Gastroesophageal sphincter (tissue), 4 donors: ENCODE results near the gene NCKAP5. TPM values are rescaled to one million over a fixed set of nuclear protein-coding genes. Genes with fewer than 3 reads are reported as not detected.

ENCODE experiments used
- ATAC-seq: fragments of 150-250 bp; one replicate; pipeline ENCODE4 v1.9.1; 2016; ENCODE audit warnings: mild to moderate bottlenecking, moderate library complexity
- H3K27ac ChIP-seq, 4 donors: fragments of 200-600 bp; sonication (generic) in 3 of 4; 1 replicate in 3 of 4; 2 replicates in 1 of 4; pipeline ENCODE4 v1.5.1; 2016 to 2019
- H3K27me3 ChIP-seq: fragments of 200-600 bp; sonication (generic); one replicate; pipeline ENCODE4 v1.5.1; 2019
- H3K36me3 ChIP-seq, 2 donors: fragments of 200-600 bp; sonication (generic); one replicate each; pipeline ENCODE4 v1.5.1; 2019; ENCODE audit warnings: control low read depth in 1 of 2
- H3K4me1 ChIP-seq, 3 donors: fragments of 200-600 bp; sonication (generic); 1 replicate in 2 of 3; 2 replicates in 1 of 3; pipeline ENCODE4 v1.5.1; 2016 to 2019; ENCODE audit warnings: control low read depth in 2 of 3
- H3K4me3 ChIP-seq, 2 donors: fragments of 200-600 bp; sonication (generic); one replicate each; pipeline ENCODE4 v1.5.1; 2019; ENCODE audit warnings: mild to moderate bottlenecking in 1 of 2, moderate library complexity in 1 of 2
- H3K9me3 ChIP-seq, 3 donors: fragments of 200-600 bp; sonication (generic); one replicate each; pipeline ENCODE4 v1.5.1; 2017 to 2019; ENCODE audit warnings: control low read depth in 2 of 3
- EP300 ChIP-seq: sonication (generic); formaldehyde crosslinking; IDR thresholded peaks from one replicate; pipeline ENCODE4 v1.6.1; 2017; ENCODE audit warnings: antibody characterized with exemption, mild to moderate bottlenecking
- POLR2A ChIP-seq, 2 donors: fragments of 450-650 bp; IDR thresholded peaks; one replicate each; pipeline ENCODE4 v1.6.1; 2017; ENCODE audit warnings: antibody characterized with exemption in 2 of 2, mild to moderate bottlenecking in 2 of 2, moderate library complexity in 1 of 2
- POLR2AphosphoS5 ChIP-seq: sonication (generic); formaldehyde crosslinking; IDR thresholded peaks from one replicate; pipeline ENCODE4 v1.6.1; 2017; ENCODE audit warnings: antibody characterized with exemption
- WGBS, 2 donors: methylation state at CpG; one replicate each; pipeline ENCODE4 v1.1.5; 2018; ENCODE audit warnings: low coverage in 1 of 2; 5-methylcytosine and 5-hydroxymethylcytosine counted together
- total RNA-seq, 4 donors: library from RNA; depleted of rRNA; stranded (reverse); fragments of >200 nt; gene quantifications; one replicate each; pipeline ENCODE4 v1.1.0, GENCODE V29; 2016
- TF ChIP-seq, protein P1 (sequence below), 4 experiments: fragments of 200-600 bp in 2 of 4; fragments of 450-650 bp in 2 of 4; sonication (generic) in 1 of 4; IDR thresholded peaks; one replicate each; pipeline ENCODE4 v1.5.1; 2017 to 2019; ENCODE audit warnings: antibody characterized with exemption in 4 of 4, mild to moderate bottlenecking in 2 of 4, moderate library complexity in 2 of 4

The NCKAP5 gene
- total RNA-seq, result under 1 TPM; 0.16 to 0.57 (median 0.33) TPM

DNA sequence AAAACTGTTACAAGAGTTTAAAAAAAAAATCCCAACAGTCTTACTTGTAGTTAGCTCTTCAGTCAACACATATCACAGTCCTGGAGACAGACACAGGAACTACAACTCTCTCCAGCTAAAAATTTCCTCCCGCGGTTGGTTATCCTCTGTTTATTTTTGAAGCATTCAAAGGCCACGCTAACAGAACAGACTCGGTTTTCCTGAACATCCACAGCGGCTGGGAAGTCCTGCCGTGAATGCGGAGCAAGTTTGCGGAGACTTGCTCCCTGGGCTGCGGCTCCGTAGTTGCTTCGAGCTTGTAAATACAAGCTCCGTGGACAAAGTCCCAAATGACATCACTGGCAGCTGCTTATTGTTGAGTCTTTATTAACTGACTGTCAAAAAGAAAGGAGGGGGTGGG, at the start of gene NCKAP5:
Gene NCKAP5 (minus strand): TSS at position 292 of the 400 bp plus-strand sequence. CDS start 50,937 bp downstream, outside the sequence.
- no peak for TF ChIP-seq EP300
- TF ChIP-seq, protein P1, sequence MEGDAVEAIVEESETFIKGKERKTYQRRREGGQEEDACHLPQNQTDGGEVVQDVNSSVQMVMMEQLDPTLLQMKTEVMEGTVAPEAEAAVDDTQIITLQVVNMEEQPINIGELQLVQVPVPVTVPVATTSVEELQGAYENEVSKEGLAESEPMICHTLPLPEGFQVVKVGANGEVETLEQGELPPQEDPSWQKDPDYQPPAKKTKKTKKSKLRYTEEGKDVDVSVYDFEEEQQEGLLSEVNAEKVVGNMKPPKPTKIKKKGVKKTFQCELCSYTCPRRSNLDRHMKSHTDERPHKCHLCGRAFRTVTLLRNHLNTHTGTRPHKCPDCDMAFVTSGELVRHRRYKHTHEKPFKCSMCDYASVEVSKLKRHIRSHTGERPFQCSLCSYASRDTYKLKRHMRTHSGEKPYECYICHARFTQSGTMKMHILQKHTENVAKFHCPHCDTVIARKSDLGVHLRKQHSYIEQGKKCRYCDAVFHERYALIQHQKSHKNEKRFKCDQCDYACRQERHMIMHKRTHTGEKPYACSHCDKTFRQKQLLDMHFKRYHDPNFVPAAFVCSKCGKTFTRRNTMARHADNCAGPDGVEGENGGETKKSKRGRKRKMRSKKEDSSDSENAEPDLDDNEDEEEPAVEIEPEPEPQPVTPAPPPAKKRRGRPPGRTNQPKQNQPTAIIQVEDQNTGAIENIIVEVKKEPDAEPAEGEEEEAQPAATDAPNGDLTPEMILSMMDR (IDR thresholded peaks at IDR 0.05), result peak in 1 of 4 experiments; percentile 23
- peak within 1 kb of the TSS in 2 of 4 donors; percentile 35 to 40 for H3K27ac ChIP-seq
- H3K4me1 ChIP-seq, result peaks cover 0 to 11% (median 0%) of the 10 kb centered on the region in 3 donors
- H3K27me3 ChIP-seq, result peaks cover 6% of the 10 kb centered on the region
- ATAC-seq, result no peak
- H3K4me3 ChIP-seq, result peak within 1 kb of the TSS in 1 of 2 donors; percentile 36
- WGBS, 2 donors, result 2 to 10% methylated on average over 6 to 12 of the region's 12 CpGs
- H3K9me3 ChIP-seq, result no peaks in the 10 kb centered on the region
- no peaks in the 10 kb centered on the region for H3K36me3 ChIP-seq

DNA sequence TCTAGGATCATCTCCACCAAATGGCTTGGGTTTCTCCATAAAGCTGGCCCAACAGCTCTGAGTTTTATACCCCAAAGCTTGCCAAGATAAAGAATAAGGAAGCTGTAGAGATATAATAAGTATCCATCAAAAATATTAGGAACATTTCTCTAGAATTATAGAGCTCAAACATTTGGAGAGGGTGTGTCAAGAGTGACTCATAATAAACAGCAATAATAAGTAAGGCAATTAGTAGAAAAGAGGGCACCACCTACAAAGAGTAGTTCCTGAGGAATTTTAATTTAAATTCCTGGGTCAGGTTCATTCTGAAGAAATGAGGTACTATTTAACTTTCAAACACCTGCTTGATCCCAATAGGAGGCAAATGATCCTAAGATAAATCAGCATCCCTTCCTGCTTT, 41.4 kb upstream of the NCKAP5 start:
- Histone ChIP-seq H3K9me3 (no peaks in the 10 kb centered on the region), H3K4me1 (no peaks in the 10 kb centered on the region), H3K27ac (no peak overlapping the region), H3K4me3 (no peak overlapping the region), H3K27me3 (no peaks in the 10 kb centered on the region), H3K36me3 (no peaks in the 10 kb centered on the region)
- no peak for ATAC-seq
- TF ChIP-seq POLR2AphosphoS5 (no peak), EP300 (no peak), POLR2A (IDR thresholded peaks at IDR 0.05) (no peak)
- TF ChIP-seq, protein P1 (IDR thresholded peaks at IDR 0.05), result no peak

DNA sequence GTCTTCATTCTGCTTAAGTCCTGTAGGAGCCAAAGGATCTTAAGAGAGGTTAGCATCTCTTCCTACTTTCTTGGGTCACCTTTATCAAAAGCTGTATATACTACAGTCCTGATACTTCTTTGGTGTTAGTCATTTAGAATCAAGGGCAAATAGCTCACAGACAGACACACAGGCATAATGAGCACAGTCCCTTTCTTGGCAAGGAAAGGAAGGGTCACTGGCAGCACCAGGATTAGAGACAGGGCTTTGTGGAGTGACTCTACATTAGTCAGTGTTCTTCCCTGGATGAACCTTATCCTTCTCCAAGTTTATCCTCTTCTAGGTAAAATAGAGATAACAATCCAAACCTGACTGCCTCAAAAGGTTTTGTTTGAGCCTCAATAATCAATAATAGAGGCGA, 40.0 kb upstream of the NCKAP5 start:
- H3K4me3 ChIP-seq, result no peak overlapping the region
- no peak for ATAC-seq
- 88 to 100% methylated on average over 1 of the region's 1 CpG for WGBS, 2 donors

DNA sequence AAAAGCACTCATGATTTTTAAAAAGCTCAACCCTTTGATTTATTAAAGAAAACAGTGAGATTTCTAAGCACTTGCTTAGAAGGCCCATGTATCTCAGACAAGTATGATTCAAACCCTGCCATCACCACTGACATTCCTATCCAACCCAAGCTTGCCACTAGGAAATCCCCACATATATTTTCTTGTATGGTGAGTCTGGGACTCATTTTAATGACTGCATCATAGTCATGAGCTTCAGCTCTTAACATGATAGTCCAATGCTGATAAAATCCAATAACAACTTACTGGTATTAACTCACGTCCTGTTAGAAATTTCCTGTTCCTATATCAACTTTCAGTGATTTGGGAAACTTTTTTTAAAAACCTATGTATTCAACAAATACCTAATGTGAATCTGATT, 39.4 kb upstream of the NCKAP5 start:
- no peak for ATAC-seq
- 82 to 92% methylated on average over 1 of the region's 1 CpG for WGBS, 2 donors

More for the DNA sequence above, 40.0 kb upstream of the NCKAP5 start:
- Histone ChIP-seq H3K27me3 (no peaks in the 10 kb centered on the region), H3K27ac (no peak overlapping the region), H3K4me1 (no peaks in the 10 kb centered on the region), H3K9me3 (no peaks in the 10 kb centered on the region), H3K36me3 (no peaks in the 10 kb centered on the region)
- TF ChIP-seq, protein P1 (IDR thresholded peaks at IDR 0.05), result no peak
- TF ChIP-seq POLR2A (IDR thresholded peaks at IDR 0.05), result no peak
- TF ChIP-seq POLR2AphosphoS5, result no peak
- TF ChIP-seq EP300, result no peak

DNA sequence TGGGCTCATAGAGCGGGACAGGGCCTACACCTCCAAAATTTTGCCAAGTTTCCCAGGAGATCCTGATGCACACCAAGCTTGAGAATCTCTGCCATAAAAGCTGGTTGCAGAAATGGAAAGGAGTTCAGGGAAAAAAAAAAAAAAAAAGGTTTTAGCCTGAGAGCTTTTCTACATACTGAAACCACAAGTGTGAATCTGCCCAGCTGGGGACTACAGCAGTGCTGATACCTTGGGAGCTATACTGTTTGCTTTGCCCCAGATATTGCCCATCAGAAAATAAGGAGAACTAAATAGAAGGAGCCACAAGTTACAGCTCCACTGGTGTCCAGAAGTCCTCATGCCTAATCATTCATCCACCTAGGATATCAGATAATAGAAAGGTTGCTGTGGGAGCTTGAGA, 38.4 kb upstream of the NCKAP5 start:
- no peak for ATAC-seq
- Histone ChIP-seq H3K27me3 (no peaks in the 10 kb centered on the region), H3K36me3 (no peaks in the 10 kb centered on the region), H3K4me1 (peaks cover 0 to 5% (median 0%) of the 10 kb centered on the region in 3 donors), H3K9me3 (no peaks in the 10 kb centered on the region), H3K4me3 (no peak overlapping the region), H3K27ac (no peak overlapping the region)
- TF ChIP-seq POLR2AphosphoS5 (no peak), POLR2A (IDR thresholded peaks at IDR 0.05) (no peak), EP300 (no peak)
- TF ChIP-seq, protein P1 (IDR thresholded peaks at IDR 0.05), result no peak
- WGBS, 2 donors, result 100% methylated on average over 1 of the region's 1 CpG

More for the DNA sequence above, 39.4 kb upstream of the NCKAP5 start:
- TF ChIP-seq POLR2A (IDR thresholded peaks at IDR 0.05) (no peak), POLR2AphosphoS5 (no peak), EP300 (no peak)
- TF ChIP-seq, protein P1 (IDR thresholded peaks at IDR 0.05), result no peak
- Histone ChIP-seq H3K36me3 (no peaks in the 10 kb centered on the region), H3K27me3 (no peaks in the 10 kb centered on the region), H3K4me3 (no peak overlapping the region), H3K9me3 (no peaks in the 10 kb centered on the region), H3K27ac (no peak overlapping the region), H3K4me1 (peaks cover 0 to under 1% (median 0%) of the 10 kb centered on the region in 3 donors)
